Astrocyte of the spinal cord (primary cell): ENCODE results near the gene MCOLN2.

ENCODE experiments used
- DNase-seq: peaks from one replicate; pipeline ENCODE4 v3.0.0; 2011; ENCODE audit warnings: low read depth, low spot score
- H3K4me3 ChIP-seq: 2 replicates; pipeline ENCODE4 v1.5.1; 2011; ENCODE audit warnings: low read depth, mild to moderate bottlenecking, low read length, moderate library complexity
- CTCF ChIP-seq: IDR thresholded peaks from 2 replicates; pipeline ENCODE4 v1.5.1; 2012; ENCODE audit warnings: low read depth, mild to moderate bottlenecking, low read length, inconsistent platforms
- in situ Hi-C: cut with HindIII; loops from 2 replicates; pipeline ENCODE4 v1.10.0; 2017; ENCODE audit warnings: low sequenced_read_pairs

Gene MCOLN2

GRCh38 chr1:84892705-84893618 is 104.0 kb downstream of the MCOLN2 start, which contains the start of gene LPAR3:
TSS of gene LPAR3 (minus strand) at chr1:84893206. CDS start at chr1:84866120, 27,086 bp downstream.
- in situ Hi-C loops: no loop called here
- peak within 1 kb of the TSS; percentile 20 for H3K4me3 ChIP-seq
- DNase-seq: no peak
- TF ChIP-seq CTCF: no peak

- no peak for DNase-seq
- in situ Hi-C loops: no loop called here
- no peak overlapping the region for H3K4me3 ChIP-seq
- TF ChIP-seq CTCF: no peak
Measured at GRCh38 chr1:84890566-84890965, 106.3 kb downstream of the MCOLN2 start.

GRCh38 chr1:84889437-84889836 is 107.5 kb downstream of the MCOLN2 start:
- H3K4me3 ChIP-seq: no peak overlapping the region
- in situ Hi-C loops: no loop called here
- no peak for DNase-seq
- no peak for TF ChIP-seq CTCF

GRCh38 chr1:84888753-84889152 is 108.2 kb downstream of the MCOLN2 start:
- no peak for DNase-seq
- H3K4me3 ChIP-seq: no peak overlapping the region
- no peak for TF ChIP-seq CTCF
- in situ Hi-C loops: no loop called here

- TF ChIP-seq CTCF: no peak
Measured at GRCh38 chr1:84887261-84887934, 109.5 kb downstream of the MCOLN2 start.

GRCh38 chr1:84885469-84885868 is 111.4 kb downstream of the MCOLN2 start:
- no peak for TF ChIP-seq CTCF
- in situ Hi-C loops: no loop called here
- no peak overlapping the region for H3K4me3 ChIP-seq

More at GRCh38 chr1:84887261-84887934, 109.5 kb downstream of the MCOLN2 start:
- in situ Hi-C loops: no loop called here
- no peak for DNase-seq
- H3K4me3 ChIP-seq: no peak overlapping the region

More at GRCh38 chr1:84885469-84885868, 111.4 kb downstream of the MCOLN2 start:
- no peak for DNase-seq
